ENCODE data around the gene LCN15.
"Not testable (repeated sequence)": the region's sequence is repeated elsewhere in the genome, so short reads cannot be mapped to it uniquely, and the experiment has no call there.

Gene LCN15

GRCh38 chr9:136805207-136805740, 41.0 kb upstream of the LCN15 start:
- TF ChIP-seq CTCF (IDR thresholded peaks at IDR 0.05; ENCODE audit: control insufficient read depth, insufficient read depth, low read depth, low read length, missing control alignments), result no peak
- H3K4me3 ChIP-seq (ENCODE audit: control insufficient read depth, low read depth, low read length), result no peak overlapping the region
- no peak for DNase-seq (ENCODE audit: low read depth)

- no peak for DNase-seq (ENCODE audit: low read depth)
- no peak for TF ChIP-seq CTCF (IDR thresholded peaks at IDR 0.05; ENCODE audit: control insufficient read depth, insufficient read depth, low read depth, low read length, missing control alignments)
- H3K4me3 ChIP-seq (ENCODE audit: control insufficient read depth, low read depth, low read length), result no peak overlapping the region
These were observed 40.3 kb upstream of the LCN15 start for GRCh38 chr9:136804509-136805206.

- TF ChIP-seq CTCF (IDR thresholded peaks at IDR 0.05; ENCODE audit: control insufficient read depth, insufficient read depth, low read depth, low read length, missing control alignments), result no peak
- H3K4me3 ChIP-seq (ENCODE audit: control insufficient read depth, low read depth, low read length), result no peak overlapping the region
- no peak for DNase-seq (ENCODE audit: low read depth)
These were observed 39.5 kb upstream of the LCN15 start for GRCh38 chr9:136803551-136804508.

DNA sequence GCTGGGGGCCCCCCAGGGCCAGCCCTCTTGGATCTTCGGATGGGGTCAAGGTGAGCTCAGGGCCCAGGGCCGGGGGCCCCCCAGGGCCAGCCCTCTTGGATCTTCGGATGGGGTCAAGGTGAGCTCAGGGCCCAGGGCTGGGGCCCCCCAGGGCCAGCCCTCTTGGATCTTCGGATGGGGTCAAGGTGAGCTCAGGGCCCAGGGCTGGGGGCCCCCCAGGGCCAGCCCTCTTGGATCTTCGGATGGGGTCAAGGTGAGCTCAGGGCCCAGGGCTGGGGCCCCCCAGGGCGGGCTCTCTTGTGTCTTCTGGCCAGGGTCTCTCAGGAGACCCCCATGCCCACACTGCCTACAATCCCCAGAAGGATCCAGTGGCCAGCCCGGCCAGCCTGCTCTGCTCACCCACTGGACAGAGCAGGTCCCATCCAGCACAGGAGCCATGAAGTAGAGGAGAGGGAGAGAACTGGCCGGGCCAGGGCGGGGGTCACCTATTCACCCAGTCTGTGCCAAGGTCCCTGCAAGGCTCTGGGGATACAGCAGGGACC, 38.8 kb upstream of the LCN15 start:
- H3K4me3 ChIP-seq (ENCODE audit: control insufficient read depth, low read depth, low read length); DNase-seq (ENCODE audit: low read depth): not testable (repeated sequence)

GRCh38 chr9:136802321-136802720, 38.0 kb upstream of the LCN15 start:
- no peak for DNase-seq (ENCODE audit: low read depth)
- no peak overlapping the region for H3K4me3 ChIP-seq (ENCODE audit: control insufficient read depth, low read depth, low read length)
- TF ChIP-seq CTCF (IDR thresholded peaks at IDR 0.05; ENCODE audit: control insufficient read depth, insufficient read depth, low read depth, low read length, missing control alignments), result no peak

DNA sequence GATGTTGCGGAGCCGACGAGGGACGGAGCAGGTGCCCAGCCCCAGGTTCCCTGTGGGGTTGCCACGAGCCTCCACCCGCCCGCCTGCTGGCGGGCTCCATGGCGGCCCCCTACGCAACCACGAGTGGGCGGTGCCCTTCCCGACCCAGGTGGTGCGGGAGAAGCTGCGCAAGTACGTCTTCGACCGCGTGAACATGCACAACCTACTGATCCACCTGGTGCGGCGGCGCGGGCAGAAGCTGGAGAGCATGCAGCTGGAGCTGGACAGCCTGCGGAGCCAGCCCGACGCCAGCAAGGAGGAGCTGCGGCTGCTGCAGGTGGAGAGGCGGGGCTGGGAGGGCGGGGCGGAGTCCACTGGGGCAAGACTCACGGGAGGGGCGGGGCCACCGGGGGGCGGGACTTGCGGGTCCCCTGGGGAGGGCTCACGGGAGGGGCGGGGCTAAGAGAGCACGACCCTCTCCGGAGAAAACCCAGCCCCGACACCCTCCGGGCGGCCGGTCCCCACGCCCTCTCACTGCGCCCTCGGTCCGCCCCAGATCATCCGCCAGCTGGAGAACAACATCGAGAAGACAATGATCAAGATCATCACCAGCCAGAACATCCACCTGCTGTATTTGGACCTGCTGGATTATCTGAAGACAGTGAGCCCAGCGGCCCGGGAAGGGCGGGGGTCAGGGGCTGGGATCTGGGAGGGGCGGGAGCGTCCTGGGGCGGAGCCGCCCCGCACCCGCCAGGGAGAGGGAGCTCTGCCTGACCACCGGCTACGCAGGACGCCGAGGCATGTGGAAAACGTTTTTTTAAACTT, 35.7 kb upstream of the LCN15 start:
- DNase-seq (ENCODE audit: low read depth), result no peak
- TF ChIP-seq CTCF (IDR thresholded peaks at IDR 0.05; ENCODE audit: control insufficient read depth, insufficient read depth, low read depth, low read length, missing control alignments), result no peak
- H3K4me3 ChIP-seq (ENCODE audit: control insufficient read depth, low read depth, low read length), result no peak overlapping the region
